Osteoblast (primary cell): ENCODE measurements around the gene CEBPA. TPM values are rescaled to one million over a fixed set of nuclear protein-coding genes. Genes with fewer than 3 reads are reported as not detected.

Experiments
- DNase-seq: peaks from one replicate; pipeline ENCODE4 v3.0.0; 2011; ENCODE audit warnings: low spot score, mixed read lengths; ENCODE audit not compliant: insufficient read length; ENCODE audit errors: missing footprints
- H2AFZ ChIP-seq: 2 replicates; pipeline ENCODE4 v1.6.0; 2011; ENCODE audit warnings: mild to moderate bottlenecking, low read length
- H3K27ac ChIP-seq: 2 replicates; pipeline ENCODE4 v1.5.1; 2011; ENCODE audit warnings: mild to moderate bottlenecking, low read depth, low read length, moderate library complexity
- H3K27me3 ChIP-seq: 2 replicates; pipeline ENCODE4 v1.6.0; 2012; ENCODE audit warnings: mild to moderate bottlenecking, control low read depth, inconsistent platforms, low read length, moderate library complexity; ENCODE audit not compliant: insufficient read depth
- H3K36me3 ChIP-seq: 2 replicates; pipeline ENCODE4 v1.5.1; 2011; ENCODE audit warnings: mild to moderate bottlenecking, low read length, control low read depth, moderate library complexity; ENCODE audit not compliant: insufficient read depth
- H3K4me1 ChIP-seq: 2 replicates; pipeline ENCODE4 v1.5.1; 2011; ENCODE audit warnings: mild to moderate bottlenecking, low read length, control low read depth, moderate library complexity; ENCODE audit not compliant: insufficient read depth
- H3K4me2 ChIP-seq: 2 replicates; pipeline ENCODE4 v1.6.0; 2011; ENCODE audit warnings: mild to moderate bottlenecking, low read length; ENCODE audit not compliant: insufficient read depth
- H3K4me3 ChIP-seq: fragments of 200-600 bp; sonication (generic); 3 replicates; pipeline ENCODE4 v1.5.1; 2012; ENCODE audit warnings: mild to moderate bottlenecking, low read length, inconsistent platforms; ENCODE audit not compliant: insufficient read depth
- H3K79me2 ChIP-seq: 2 replicates; pipeline ENCODE4 v1.6.0; 2012; ENCODE audit warnings: mild to moderate bottlenecking, low read length, control low read depth, inconsistent platforms; ENCODE audit not compliant: insufficient read depth
- H3K9me3 ChIP-seq: 2 replicates; pipeline ENCODE4 v1.5.1; 2011; ENCODE audit warnings: low read depth, low read length, control low read depth
- H4K20me1 ChIP-seq: 2 replicates; pipeline ENCODE4 v1.6.0; 2012; ENCODE audit warnings: mild to moderate bottlenecking, low read length, control low read depth; ENCODE audit not compliant: insufficient read depth
- CTCF ChIP-seq: IDR thresholded peaks from 2 replicates; pipeline ENCODE4 v1.5.1; 2011; ENCODE audit warnings: mild to moderate bottlenecking, low read depth, low read length, moderate library complexity; ENCODE audit errors: extremely low read depth
- total RNA-seq: library from RNA; depleted of rRNA; stranded (reverse); fragments of >200 nt; gene quantifications from 2 replicates; pipeline ENCODE4 v1.2.3, GENCODE V29; 2012

Gene CEBPA
- total RNA-seq, 1 donor, result 3.6 TPM

- Histone ChIP-seq H4K20me1 (no peaks in the 10 kb centered on the region), H3K9me3 (no peaks in the 10 kb centered on the region), H3K27ac (no peak overlapping the region), H3K36me3 (no peaks in the 10 kb centered on the region), H3K4me3 (peak overlapping the region; percentile 42), H3K79me2 (no peaks in the 10 kb centered on the region), H2AFZ (no peak overlapping the region), H3K4me2 (peak overlapping the region; percentile 61), H3K27me3 (peaks cover 60% of the 10 kb centered on the region), H3K4me1 (peaks cover 4% of the 10 kb centered on the region)
- DNase-seq, result peak; percentile 92
- TF ChIP-seq CTCF, result no peak
These were observed 2.1 kb downstream of the CEBPA start for GRCh38 chr19:33300009-33300893.

GRCh38 chr19:33299051-33299688 is 3.2 kb downstream of the CEBPA start:
- H3K4me1 ChIP-seq, result peaks cover 4% of the 10 kb centered on the region
- H4K20me1 ChIP-seq, result no peaks in the 10 kb centered on the region
- no peak overlapping the region for H2AFZ ChIP-seq
- H3K36me3 ChIP-seq, result no peaks in the 10 kb centered on the region
- no peaks in the 10 kb centered on the region for H3K9me3 ChIP-seq
- peak; percentile 34 for DNase-seq
- no peaks in the 10 kb centered on the region for H3K79me2 ChIP-seq
- TF ChIP-seq CTCF, result no peak
- peaks cover 51% of the 10 kb centered on the region for H3K27me3 ChIP-seq
- no peak overlapping the region for H3K4me2 ChIP-seq
- H3K4me3 ChIP-seq, result no peak overlapping the region
- H3K27ac ChIP-seq, result no peak overlapping the region

- Histone ChIP-seq H3K36me3 (no peaks in the 10 kb centered on the region), H2AFZ (no peak overlapping the region), H3K9me3 (no peaks in the 10 kb centered on the region), H3K4me1 (peaks cover 9% of the 10 kb centered on the region), H3K27ac (no peak overlapping the region), H3K79me2 (no peaks in the 10 kb centered on the region), H3K4me3 (no peak overlapping the region), H4K20me1 (no peaks in the 10 kb centered on the region), H3K4me2 (no peak overlapping the region), H3K27me3 (peaks cover 43% of the 10 kb centered on the region)
- DNase-seq, result peak; percentile 62
- TF ChIP-seq CTCF, result no peak
These were observed 4.0 kb downstream of the CEBPA start for GRCh38 chr19:33298146-33298911.
